ENCODE measurements around the gene TRIM3.

DNA sequence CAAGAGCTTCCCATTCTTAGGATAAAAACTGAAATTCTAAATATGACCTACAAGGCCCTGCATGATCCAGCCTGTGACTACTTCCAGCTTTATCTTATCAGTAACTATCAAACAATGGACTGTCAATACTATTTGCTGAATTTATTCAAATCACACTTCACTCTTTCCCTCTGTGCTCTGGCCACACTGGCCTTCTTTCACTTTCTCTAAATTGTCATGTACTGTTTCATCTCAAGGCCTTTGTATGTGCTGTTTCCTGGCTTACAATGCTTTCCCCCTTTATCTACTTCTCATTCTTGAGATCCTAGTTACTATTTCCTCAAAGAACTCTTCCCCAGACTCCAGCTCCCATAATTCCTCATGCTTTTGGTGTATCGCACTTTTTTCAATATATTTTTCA is 13.2 kb upstream of the TRIM3 start:
- TF ChIP-seq, protein P1, sequence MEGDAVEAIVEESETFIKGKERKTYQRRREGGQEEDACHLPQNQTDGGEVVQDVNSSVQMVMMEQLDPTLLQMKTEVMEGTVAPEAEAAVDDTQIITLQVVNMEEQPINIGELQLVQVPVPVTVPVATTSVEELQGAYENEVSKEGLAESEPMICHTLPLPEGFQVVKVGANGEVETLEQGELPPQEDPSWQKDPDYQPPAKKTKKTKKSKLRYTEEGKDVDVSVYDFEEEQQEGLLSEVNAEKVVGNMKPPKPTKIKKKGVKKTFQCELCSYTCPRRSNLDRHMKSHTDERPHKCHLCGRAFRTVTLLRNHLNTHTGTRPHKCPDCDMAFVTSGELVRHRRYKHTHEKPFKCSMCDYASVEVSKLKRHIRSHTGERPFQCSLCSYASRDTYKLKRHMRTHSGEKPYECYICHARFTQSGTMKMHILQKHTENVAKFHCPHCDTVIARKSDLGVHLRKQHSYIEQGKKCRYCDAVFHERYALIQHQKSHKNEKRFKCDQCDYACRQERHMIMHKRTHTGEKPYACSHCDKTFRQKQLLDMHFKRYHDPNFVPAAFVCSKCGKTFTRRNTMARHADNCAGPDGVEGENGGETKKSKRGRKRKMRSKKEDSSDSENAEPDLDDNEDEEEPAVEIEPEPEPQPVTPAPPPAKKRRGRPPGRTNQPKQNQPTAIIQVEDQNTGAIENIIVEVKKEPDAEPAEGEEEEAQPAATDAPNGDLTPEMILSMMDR (conservative IDR thresholded peaks at IDR 0.05; ENCODE audit: low read depth in 2 of 2), result no peak
- TF ChIP-seq POLR2AphosphoS5 (IDR thresholded peaks at IDR 0.05; ENCODE audit: low read depth) (no peak), EZH2 (IDR thresholded peaks at IDR 0.05; ENCODE audit: low read depth, unreplicated experiment) (no peak), EZH2phosphoT487 (IDR thresholded peaks at IDR 0.05; ENCODE audit: unreplicated experiment) (no peak), CREB1 (CRISPR knock-in tag; IDR thresholded peaks at IDR 0.05; ENCODE audit: low read depth) (no peak)
